ENCODE results near the gene SNX12. TPM values are rescaled to one million over a fixed set of nuclear protein-coding genes. Genes with fewer than 3 reads are reported as not detected.

The SNX12 gene
- total RNA-seq, 4 donors from 2014 or later = 27.3 to 35.0 (median 31.4) TPM

GRCh38 chrX:71085900-71086299 is 17.8 kb upstream of the SNX12 start:
- TF ChIP-seq CTCF (IDR thresholded peaks at IDR 0.05; ENCODE audit: low read depth) = no peak

GRCh38 chrX:71082822-71083221 is 14.7 kb upstream of the SNX12 start:
- TF ChIP-seq CTCF (IDR thresholded peaks at IDR 0.05; ENCODE audit: low read depth) = no peak

GRCh38 chrX:71082124-71082647 is 14.1 kb upstream of the SNX12 start:
- no peak for TF ChIP-seq CTCF (IDR thresholded peaks at IDR 0.05; ENCODE audit: low read depth)

- TF ChIP-seq CTCF (IDR thresholded peaks at IDR 0.05; ENCODE audit: low read depth) = no peak
Observed at GRCh38 chrX:71081330-71082123, 13.4 kb upstream of the SNX12 start.

GRCh38 chrX:71070531-71070930 is 2.4 kb upstream of the SNX12 start:
- no peak for TF ChIP-seq CTCF (IDR thresholded peaks at IDR 0.05; ENCODE audit: low read depth)

GRCh38 chrX:71067712-71068043 is 456 bp downstream of the SNX12 start:
- no peak for TF ChIP-seq CTCF (IDR thresholded peaks at IDR 0.05; ENCODE audit: low read depth)

- TF ChIP-seq CTCF (IDR thresholded peaks at IDR 0.05; ENCODE audit: low read depth) = no peak
Observed at GRCh38 chrX:71067089-71067488, 1.0 kb downstream of the SNX12 start.

All from subcutaneous adipose tissue (tissue), 4 donors.